ENCODE results near the gene MAMLD1.

The MAMLD1 gene

DNA sequence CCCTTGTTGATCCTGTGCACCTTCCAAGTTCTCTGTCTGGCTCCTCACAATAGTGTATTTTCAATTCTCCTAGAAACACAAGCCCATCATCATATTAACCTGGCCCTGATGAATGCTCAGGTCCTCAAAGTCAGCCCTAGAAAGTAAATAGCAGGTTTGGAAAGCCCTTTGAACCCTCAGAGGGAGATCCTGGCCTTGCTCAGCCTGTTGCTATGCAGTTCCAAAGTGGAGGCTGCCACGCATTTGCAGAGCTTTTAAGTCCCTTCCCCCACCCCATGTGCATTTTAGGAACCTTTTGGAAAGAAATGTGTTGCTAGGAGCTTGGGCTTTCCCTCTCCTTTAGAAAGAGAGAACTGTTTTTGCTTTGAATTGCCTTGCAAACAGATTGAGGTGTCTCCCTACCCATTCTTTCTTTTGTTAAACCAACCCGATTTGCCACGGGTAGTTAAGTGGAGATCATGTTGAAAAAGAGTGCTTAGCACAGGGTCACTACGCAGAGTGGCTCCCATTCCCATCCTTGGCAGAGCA, 12.2 kb downstream of the MAMLD1 start:
- Histone ChIP-seq H2AFZ (ENCODE audit: low read depth) (no peak overlapping the region), H3K27me3 (ENCODE audit: insufficient read depth, low read depth) (no peaks in the 10 kb centered on the region), H3K4me3 (IDR thresholded peaks at IDR 0.05; ENCODE audit: insufficient read depth, low read depth, low read length) (no peak overlapping the region), H3K4me2 (no peak overlapping the region), H3K79me2 (ENCODE audit: insufficient read depth, low read depth) (no peaks in the 10 kb centered on the region), H3K27ac (no peak overlapping the region), H3K36me3 (ENCODE audit: insufficient read depth) (no peaks in the 10 kb centered on the region), H3K4me1 (ENCODE audit: low read depth, poor library complexity, severe bottlenecking) (no peaks in the 10 kb centered on the region), H3K9ac (no peak overlapping the region), H4K20me1 (ENCODE audit: insufficient read depth) (no peaks in the 10 kb centered on the region)
- TF ChIP-seq CTCF (conservative IDR thresholded peaks at IDR 0.05; ENCODE audit: low read depth, low read length): no peak

GRCh38 chrX:150377005-150377404, 13.9 kb downstream of the MAMLD1 start:
- no peaks in the 10 kb centered on the region for H3K36me3 ChIP-seq (ENCODE audit: insufficient read depth)
- H3K27ac ChIP-seq: no peak overlapping the region
- no peak overlapping the region for H2AFZ ChIP-seq (ENCODE audit: low read depth)
- TF ChIP-seq CTCF (conservative IDR thresholded peaks at IDR 0.05; ENCODE audit: low read depth, low read length): no peak
- no peak overlapping the region for H3K9ac ChIP-seq
- H3K79me2 ChIP-seq (ENCODE audit: insufficient read depth, low read depth): no peaks in the 10 kb centered on the region
- no peak overlapping the region for H3K4me2 ChIP-seq
- no peaks in the 10 kb centered on the region for H3K4me1 ChIP-seq (ENCODE audit: low read depth, poor library complexity, severe bottlenecking)
- no peaks in the 10 kb centered on the region for H3K27me3 ChIP-seq (ENCODE audit: insufficient read depth, low read depth)
- no peaks in the 10 kb centered on the region for H4K20me1 ChIP-seq (ENCODE audit: insufficient read depth)
- H3K4me3 ChIP-seq (IDR thresholded peaks at IDR 0.05; ENCODE audit: insufficient read depth, low read depth, low read length): no peak overlapping the region

DNA sequence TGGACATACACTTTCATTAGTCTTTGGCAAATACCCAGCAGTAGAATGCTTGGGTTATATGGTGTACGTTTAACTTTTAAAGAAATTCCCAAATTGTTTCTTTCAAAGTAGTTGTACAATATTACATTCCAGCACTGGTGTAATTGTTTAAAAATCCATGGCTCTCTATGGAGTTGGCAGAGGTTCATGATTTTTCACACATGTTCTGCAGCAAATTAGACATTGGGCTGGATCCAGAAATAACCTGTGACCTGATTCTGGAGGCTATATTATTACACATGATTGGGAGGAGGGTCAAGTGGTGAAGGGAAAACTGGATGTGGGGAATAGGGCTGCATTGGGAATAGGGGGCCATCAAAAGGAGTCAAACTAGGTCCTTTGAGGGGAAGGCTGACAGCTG, 41.9 kb downstream of the MAMLD1 start:
- Histone ChIP-seq H3K79me2 (ENCODE audit: insufficient read depth, low read depth) (no peaks in the 10 kb centered on the region), H3K27ac (no peak overlapping the region), H3K4me2 (no peak overlapping the region), H3K4me1 (ENCODE audit: low read depth, poor library complexity, severe bottlenecking) (no peaks in the 10 kb centered on the region), H4K20me1 (ENCODE audit: insufficient read depth) (no peaks in the 10 kb centered on the region), H2AFZ (ENCODE audit: low read depth) (no peak overlapping the region), H3K27me3 (ENCODE audit: insufficient read depth, low read depth) (no peaks in the 10 kb centered on the region), H3K36me3 (ENCODE audit: insufficient read depth) (no peaks in the 10 kb centered on the region), H3K9ac (no peak overlapping the region), H3K4me3 (IDR thresholded peaks at IDR 0.05; ENCODE audit: insufficient read depth, low read depth, low read length) (no peak overlapping the region)
- no peak for TF ChIP-seq CTCF (conservative IDR thresholded peaks at IDR 0.05; ENCODE audit: low read depth, low read length)

GRCh38 chrX:150405576-150405975, 42.5 kb downstream of the MAMLD1 start:
- H3K9ac ChIP-seq: no peak overlapping the region
- no peak overlapping the region for H2AFZ ChIP-seq (ENCODE audit: low read depth)
- no peaks in the 10 kb centered on the region for H3K4me1 ChIP-seq (ENCODE audit: low read depth, poor library complexity, severe bottlenecking)
- H3K36me3 ChIP-seq (ENCODE audit: insufficient read depth): no peaks in the 10 kb centered on the region
- no peaks in the 10 kb centered on the region for H3K79me2 ChIP-seq (ENCODE audit: insufficient read depth, low read depth)
- no peak overlapping the region for H3K27ac ChIP-seq
- H3K4me2 ChIP-seq: no peak overlapping the region
- no peaks in the 10 kb centered on the region for H4K20me1 ChIP-seq (ENCODE audit: insufficient read depth)
- no peaks in the 10 kb centered on the region for H3K27me3 ChIP-seq (ENCODE audit: insufficient read depth, low read depth)
- TF ChIP-seq CTCF (conservative IDR thresholded peaks at IDR 0.05; ENCODE audit: low read depth, low read length): no peak
- H3K4me3 ChIP-seq (IDR thresholded peaks at IDR 0.05; ENCODE audit: insufficient read depth, low read depth, low read length): no peak overlapping the region
